ENCODE results near the gene CLASP1. TPM values are rescaled to one million over a fixed set of nuclear protein-coding genes. Genes with fewer than 3 reads are reported as not detected.
"Not testable (repeated sequence)": the region's sequence is repeated elsewhere in the genome, so short reads cannot be mapped to it uniquely, and the experiment has no call there.

The CLASP1 gene
- total RNA-seq, 1 experiment from 2014 or later, result 49.2 TPM

GRCh38 chr2:121694398-121695170 lies 45.3 kb upstream of the CLASP1 start:
- Histone ChIP-seq H3K4me1 (ENCODE audit: control insufficient read depth, insufficient read depth, low read length) (peaks cover 13% of the 10 kb centered on the region; the same call in 1 of the 2 replicates), H3K9me3 (ENCODE audit: control insufficient read depth, insufficient read depth, low read depth, low read length) (no peaks in the 10 kb centered on the region), H3K27ac (ENCODE audit: low read length) (no peak overlapping the region), H3K4me3 (ENCODE audit: low read depth in 2 of 2, low read length in 2 of 2) (no peak overlapping the region), H3K36me3 (ENCODE audit: control insufficient read depth, insufficient read depth, low read length) (no peaks in the 10 kb centered on the region), H3K27me3 (ENCODE audit: control insufficient read depth, insufficient read depth, low read length) (no peaks in the 10 kb centered on the region)
- BruUV-seq (replicated peaks), result no TSS peak
- no peak for DNase-seq (ENCODE audit: low read depth, low spot score)
- ChIA-PET CTCF (no interaction called here), POLR2A (no interaction called here)
- in situ Hi-C loops (cut with HindIII; ENCODE audit: low pct_unique_long_range_greater_than_20kb, low sequenced_read_pairs) (no loop called here), intact Hi-C loops (cut with micrococcal nuclease; ENCODE audit: unreplicated experiment) (no loop called here)
- no peak for TF ChIP-seq POLR2AphosphoS5 (IDR thresholded peaks at IDR 0.05; ENCODE audit: low read depth, low read length)
- TF ChIP-seq SIN3A (IDR thresholded peaks at IDR 0.05; ENCODE audit: borderline replicate concordance, insufficient read depth, low read depth, low read length), result no peak
- TF ChIP-seq, protein P1, sequence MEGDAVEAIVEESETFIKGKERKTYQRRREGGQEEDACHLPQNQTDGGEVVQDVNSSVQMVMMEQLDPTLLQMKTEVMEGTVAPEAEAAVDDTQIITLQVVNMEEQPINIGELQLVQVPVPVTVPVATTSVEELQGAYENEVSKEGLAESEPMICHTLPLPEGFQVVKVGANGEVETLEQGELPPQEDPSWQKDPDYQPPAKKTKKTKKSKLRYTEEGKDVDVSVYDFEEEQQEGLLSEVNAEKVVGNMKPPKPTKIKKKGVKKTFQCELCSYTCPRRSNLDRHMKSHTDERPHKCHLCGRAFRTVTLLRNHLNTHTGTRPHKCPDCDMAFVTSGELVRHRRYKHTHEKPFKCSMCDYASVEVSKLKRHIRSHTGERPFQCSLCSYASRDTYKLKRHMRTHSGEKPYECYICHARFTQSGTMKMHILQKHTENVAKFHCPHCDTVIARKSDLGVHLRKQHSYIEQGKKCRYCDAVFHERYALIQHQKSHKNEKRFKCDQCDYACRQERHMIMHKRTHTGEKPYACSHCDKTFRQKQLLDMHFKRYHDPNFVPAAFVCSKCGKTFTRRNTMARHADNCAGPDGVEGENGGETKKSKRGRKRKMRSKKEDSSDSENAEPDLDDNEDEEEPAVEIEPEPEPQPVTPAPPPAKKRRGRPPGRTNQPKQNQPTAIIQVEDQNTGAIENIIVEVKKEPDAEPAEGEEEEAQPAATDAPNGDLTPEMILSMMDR (IDR thresholded peaks at IDR 0.05), result no peak
- TF ChIP-seq REST (IDR thresholded peaks at IDR 0.05; ENCODE audit: insufficient read depth in 1 of 2, low read depth in 2 of 2, low read length in 1 of 2), result no peak
- no peak for TF ChIP-seq TCF7L2 (IDR thresholded peaks at IDR 0.05; ENCODE audit: low read depth, low read length)
- no peak for ATAC-seq

DNA sequence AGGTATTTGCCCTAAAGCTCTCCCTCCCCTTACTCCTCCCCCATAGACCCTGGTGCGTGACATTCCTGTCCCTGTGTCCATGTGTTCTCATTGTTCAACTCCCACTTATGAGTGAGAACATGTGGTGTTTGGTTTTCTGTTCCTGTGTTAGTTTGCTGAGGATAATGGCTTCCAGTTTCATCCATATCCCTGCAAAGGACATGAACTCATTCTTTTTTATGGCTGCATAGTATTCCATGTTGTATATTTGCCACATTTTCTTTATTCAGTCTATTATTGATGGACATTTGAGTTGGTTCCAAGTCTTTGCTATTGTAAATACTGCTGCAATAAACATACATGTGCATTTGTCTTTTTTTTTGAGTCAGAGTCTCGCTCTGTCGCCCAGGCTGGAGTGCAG lies 41.3 kb upstream of the CLASP1 start:
- H3K27me3 ChIP-seq (ENCODE audit: control insufficient read depth, insufficient read depth, low read length); in situ Hi-C loops (cut with HindIII; ENCODE audit: low pct_unique_long_range_greater_than_20kb, low sequenced_read_pairs); BruUV-seq (replicated peaks); H3K9me3 ChIP-seq (ENCODE audit: control insufficient read depth, insufficient read depth, low read depth, low read length); H3K27ac ChIP-seq (ENCODE audit: low read length); H3K36me3 ChIP-seq (ENCODE audit: control insufficient read depth, insufficient read depth, low read length); CTCF ChIA-PET; H3K4me1 ChIP-seq (ENCODE audit: control insufficient read depth, insufficient read depth, low read length); DNase-seq (ENCODE audit: low read depth, low spot score); ATAC-seq; POLR2A ChIA-PET; intact Hi-C loops (cut with micrococcal nuclease; ENCODE audit: unreplicated experiment); H3K4me3 ChIP-seq (ENCODE audit: low read depth in 2 of 2, low read length in 2 of 2): not testable (repeated sequence)

DNA sequence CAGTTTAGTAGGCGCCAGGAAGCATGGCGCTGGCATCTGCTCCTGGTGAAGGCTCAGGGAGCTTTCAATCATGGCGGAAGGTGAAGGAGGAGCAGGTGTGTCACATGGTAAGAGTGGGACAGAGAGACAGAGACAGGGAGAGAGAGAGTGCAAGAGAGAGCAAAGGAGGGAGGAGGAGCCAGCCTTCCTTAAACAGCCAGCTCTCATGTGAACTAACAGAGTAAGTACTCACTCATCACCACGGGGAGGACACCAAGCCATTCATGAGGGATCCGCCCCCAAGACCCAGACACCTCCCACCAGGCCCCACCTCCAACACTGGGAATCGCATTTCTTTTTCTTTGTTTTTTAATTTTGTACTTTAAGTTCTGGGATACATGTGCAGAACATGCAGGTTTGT lies 40.8 kb upstream of the CLASP1 start:
- intact Hi-C loops (cut with micrococcal nuclease; ENCODE audit: unreplicated experiment), result no loop called here
- H3K27me3 ChIP-seq (ENCODE audit: control insufficient read depth, insufficient read depth, low read length), result no peaks in the 10 kb centered on the region
- no peak for DNase-seq (ENCODE audit: low read depth, low spot score)
- TF ChIP-seq REST (IDR thresholded peaks at IDR 0.05; ENCODE audit: insufficient read depth in 1 of 2, low read depth in 2 of 2, low read length in 1 of 2) (no peak), SIN3A (IDR thresholded peaks at IDR 0.05; ENCODE audit: borderline replicate concordance, insufficient read depth, low read depth, low read length) (no peak), TCF7L2 (IDR thresholded peaks at IDR 0.05; ENCODE audit: low read depth, low read length) (no peak), POLR2AphosphoS5 (IDR thresholded peaks at IDR 0.05; ENCODE audit: low read depth, low read length) (no peak)
- TF ChIP-seq, protein P1 (IDR thresholded peaks at IDR 0.05), result no peak
- in situ Hi-C loops (cut with HindIII; ENCODE audit: low pct_unique_long_range_greater_than_20kb, low sequenced_read_pairs), result no loop called here
- H3K27ac ChIP-seq (ENCODE audit: low read length), result no peak overlapping the region
- H3K4me1 ChIP-seq (ENCODE audit: control insufficient read depth, insufficient read depth, low read length), result no peaks in the 10 kb centered on the region; the same call in 1 of the 2 replicates
- no peak for ATAC-seq
- H3K9me3 ChIP-seq (ENCODE audit: control insufficient read depth, insufficient read depth, low read depth, low read length), result no peaks in the 10 kb centered on the region
- BruUV-seq (replicated peaks), result no TSS peak
- no peak overlapping the region for H3K4me3 ChIP-seq (ENCODE audit: low read depth in 2 of 2, low read length in 2 of 2)
- no peaks in the 10 kb centered on the region for H3K36me3 ChIP-seq (ENCODE audit: control insufficient read depth, insufficient read depth, low read length)
- POLR2A ChIA-PET, result no interaction called here
- CTCF ChIA-PET, result no interaction called here
